GM23338 (cell line): ENCODE measurements around the gene NFRKB. TPM values are rescaled to one million over a fixed set of nuclear protein-coding genes. Genes with fewer than 3 reads are reported as not detected.

Source experiments
- ATAC-seq: fragments of 200-7000 bp; cut with Tn5 transposase; 3 replicates; pipeline ENCODE4 v1.9.1; 2020
- DNase-seq: peaks from one replicate; pipeline ENCODE4 v3.0.0-alpha.2; 2015; ENCODE audit warnings: low spot score
- H2AFZ ChIP-seq: fragments of 200-600 bp; sonication (generic); 2 replicates; pipeline ENCODE4 v1.8.0; 2016; ENCODE audit warnings: antibody characterized with exemption, mild to moderate bottlenecking, moderate library complexity
- H3F3A ChIP-seq: fragments of 200-600 bp; sonication (generic); replicated peaks from 2 replicates; pipeline ENCODE4 v1.8.0; 2017; ENCODE audit warnings: antibody characterized with exemption, mixed run types, low read depth
- H3K27ac ChIP-seq: fragments of 200-600 bp; sonication (generic); 2 replicates; pipeline ENCODE4 v1.6.1; 2016; ENCODE audit warnings: low read depth
- H3K27me3 ChIP-seq: fragments of 200-600 bp; sonication (generic); 2 replicates; pipeline ENCODE4 v1.8.0; 2016; ENCODE audit warnings: mild to moderate bottlenecking, mixed run types, moderate library complexity; ENCODE audit not compliant: insufficient read depth
- H3K36me3 ChIP-seq: fragments of 200-600 bp; sonication (generic); 2 replicates; pipeline ENCODE4 v1.8.0; 2016; ENCODE audit warnings: mild to moderate bottlenecking; ENCODE audit not compliant: insufficient read depth
- H3K4me1 ChIP-seq: fragments of 200-600 bp; sonication (generic); 2 replicates; pipeline ENCODE4 v1.8.0; 2016; ENCODE audit warnings: mild to moderate bottlenecking, moderate library complexity; ENCODE audit not compliant: insufficient read depth
- H3K4me2 ChIP-seq: fragments of 200-600 bp; sonication (generic); 2 replicates; pipeline ENCODE4 v1.7.1; 2017; ENCODE audit warnings: mixed run types
- H3K4me3 ChIP-seq: fragments of 200-600 bp; sonication (generic); 2 replicates; pipeline ENCODE4 v1.6.1; 2016; ENCODE audit warnings: mixed run types
- H3K79me2 ChIP-seq: fragments of 200-600 bp; sonication (generic); replicated peaks from 2 replicates; pipeline ENCODE4 v1.8.0; 2017; ENCODE audit warnings: mild to moderate bottlenecking; ENCODE audit not compliant: insufficient read depth
- H3K9me2 ChIP-seq: fragments of 200-600 bp; sonication (generic); 2 replicates; pipeline ENCODE4 v1.8.0; 2017; ENCODE audit not compliant: insufficient read depth
- H4K20me1 ChIP-seq: fragments of 200-600 bp; sonication (generic); replicated peaks from 2 replicates; pipeline ENCODE4 v1.8.0; 2017; ENCODE audit warnings: mild to moderate bottlenecking; ENCODE audit not compliant: insufficient read depth
- H3K27ac Mint-ChIP-seq: 2 replicates; pipeline ENCODE4 v1.8.0; 2020; ENCODE audit warnings: inconsistent platforms, mild to moderate bottlenecking, moderate library complexity, mixed read lengths
- H3K27me3 Mint-ChIP-seq: 3 replicates; pipeline ENCODE4 v1.8.0; 2022; ENCODE audit warnings: low read depth, mild to moderate bottlenecking, moderate library complexity, mixed read lengths, inconsistent platforms; ENCODE audit not compliant: insufficient read depth, poor library complexity
- H3K36me3 Mint-ChIP-seq: 3 replicates; pipeline ENCODE4 v1.8.0; 2021; ENCODE audit warnings: low read depth, mild to moderate bottlenecking, inconsistent platforms, moderate library complexity, mixed read lengths
- H3K4me1 Mint-ChIP-seq: 3 replicates; pipeline ENCODE4 v1.8.0; 2020; ENCODE audit warnings: mild to moderate bottlenecking, inconsistent platforms, mixed read lengths
- H3K4me3 Mint-ChIP-seq: 3 replicates; pipeline ENCODE4 v1.8.0; 2021; ENCODE audit warnings: moderate library complexity, mild to moderate bottlenecking, inconsistent platforms, mixed read lengths
- H3K9me3 Mint-ChIP-seq: 3 replicates; pipeline ENCODE4 v1.8.0; 2020; ENCODE audit warnings: moderate library complexity, mild to moderate bottlenecking, inconsistent platforms, mixed read lengths
- JUNB ChIP-seq: IDR thresholded peaks from one replicate; pipeline ENCODE4 v1.6.1; 2016; ENCODE audit warnings: antibody characterized with exemption; ENCODE audit not compliant: unreplicated experiment
- ZNF331 ChIP-seq: fragments of 250-450 bp; sonication (Bioruptor Pico); IDR thresholded peaks from 2 replicates; pipeline ENCODE4 v1.5.0; 2020; ENCODE audit warnings: low read depth, mild to moderate bottlenecking, moderate library complexity
- ZNF462 ChIP-seq: fragments of 250-450 bp; sonication (Bioruptor Pico); IDR thresholded peaks from 2 replicates; pipeline ENCODE4 v1.5.0; 2020; ENCODE audit warnings: mild to moderate bottlenecking, moderate library complexity
- polyA plus RNA-seq: library from polyadenylated mRNA; unstranded; fragments of >200 nt; fragmentation: Nextera tagmentation; extraction: Ambion mirVana; gene quantifications from 2 replicates; pipeline ENCODE4 v1.2.1, GENCODE V29; 2016
- total RNA-seq: library from RNA; depleted of rRNA; stranded (reverse); fragments of >200 nt; shearing (Covaris generic); gene quantifications from 2 replicates; pipeline ENCODE4 v1.2.3, GENCODE V29; 2014

Gene NFRKB
- total and polyA plus RNA-seq, 2 experiments from 2014 or later = 22.4 to 44.9 TPM

- Mint-ChIP-seq H3K4me1 (peaks cover 8% of the 10 kb centered on the region; the same call in 2 of the 3 replicates), H3K27ac (no peak overlapping the region), H3K4me3 (no peak overlapping the region), H3K27me3 (peaks cover 3% of the 10 kb centered on the region), H3K36me3 (peaks cover 37% of the 10 kb centered on the region), H3K9me3 (no peaks in the 10 kb centered on the region; the same call in 2 of the 3 replicates)
- Histone ChIP-seq H3K27ac (no peak overlapping the region), H4K20me1 (no peaks in the 10 kb centered on the region), H3K4me1 (peaks cover 8% of the 10 kb centered on the region; the same call in 1 of the 2 replicates), H3K9me2 (no peaks in the 10 kb centered on the region), H3K4me3 (no peak overlapping the region), H2AFZ (no peak overlapping the region), H3K79me2 (no peaks in the 10 kb centered on the region), H3K36me3 (peaks cover 7% of the 10 kb centered on the region; the same call in 1 of the 2 replicates), H3F3A (no peaks in the 10 kb centered on the region), H3K27me3 (no peaks in the 10 kb centered on the region), H3K4me2 (no peak overlapping the region)
- no peak for DNase-seq
- TF ChIP-seq ZNF331 = no peak
- TF ChIP-seq JUNB = no peak
- no peak for TF ChIP-seq ZNF462 (CRISPR knock-in tag)
- ATAC-seq = no peak
These were observed 27.3 kb upstream of the NFRKB start for GRCh38 chr11:129922674-129923073.

- H3K4me1 ChIP-seq = no peaks in the 10 kb centered on the region
- no peak overlapping the region for H3K27ac Mint-ChIP-seq
- peaks cover 53% of the 10 kb centered on the region for H3K36me3 Mint-ChIP-seq
- no peaks in the 10 kb centered on the region for H3K27me3 Mint-ChIP-seq
- no peak for ATAC-seq
- peaks cover under 1% of the 10 kb centered on the region; the same call in 2 of the 3 replicates for H3K4me1 Mint-ChIP-seq
- H3K4me3 Mint-ChIP-seq = no peak overlapping the region
- H2AFZ ChIP-seq = no peak overlapping the region
- no peak for DNase-seq
- H3K27ac ChIP-seq = no peak overlapping the region; the same call in 1 of the 2 replicates
- no peak for TF ChIP-seq ZNF331
- H3K4me2 ChIP-seq = no peak overlapping the region
- H3F3A ChIP-seq = no peaks in the 10 kb centered on the region
- no peaks in the 10 kb centered on the region for H3K79me2 ChIP-seq
- H3K4me3 ChIP-seq = no peak overlapping the region
- no peaks in the 10 kb centered on the region for H3K9me2 ChIP-seq
- H3K9me3 Mint-ChIP-seq = no peaks in the 10 kb centered on the region; the same call in 2 of the 3 replicates
- peaks cover 11% of the 10 kb centered on the region for H3K36me3 ChIP-seq
- H4K20me1 ChIP-seq = no peaks in the 10 kb centered on the region
- no peaks in the 10 kb centered on the region for H3K27me3 ChIP-seq
These were observed 23.0 kb upstream of the NFRKB start for GRCh38 chr11:129918361-129918760.
